Measurements from ENCODE around the gene COL25A1. TPM values are rescaled to one million over a fixed set of nuclear protein-coding genes. Genes with fewer than 3 reads are reported as not detected.
"Not testable (repeated sequence)": the region's sequence is repeated elsewhere in the genome, so short reads cannot be mapped to it uniquely, and the experiment has no call there.

The COL25A1 gene
- total RNA-seq, 4 donors from 2014 or later = 2.5 TPM; not detected in 3

DNA sequence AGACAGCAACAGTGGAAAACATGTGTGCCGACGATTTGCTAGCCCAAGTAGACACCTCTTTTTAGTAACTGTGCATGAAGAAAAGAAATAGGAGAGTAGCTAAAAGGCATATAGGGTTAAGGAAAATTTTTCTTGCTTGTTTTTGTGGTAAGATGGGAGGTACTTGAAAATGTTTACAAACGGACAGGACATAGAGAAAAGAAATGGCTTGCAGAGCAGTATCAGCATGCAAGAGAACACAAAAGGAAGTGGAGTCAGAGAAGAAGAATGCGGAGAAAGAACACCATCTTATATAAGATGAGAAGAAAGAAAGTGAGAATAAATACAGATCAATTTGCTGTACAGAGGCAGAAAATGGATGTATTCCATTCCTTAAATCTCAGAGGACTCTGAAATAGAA, 275.9 kb downstream of the COL25A1 start:
- Histone ChIP-seq H3K27ac (no peak overlapping the region), H3K9me3 (no peaks in the 10 kb centered on the region), H3K27me3 (no peaks in the 10 kb centered on the region), H3K4me3 (no peak overlapping the region), H3K4me1 (no peaks in the 10 kb centered on the region), H3K36me3 (no peaks in the 10 kb centered on the region)
- TF ChIP-seq, protein P1, sequence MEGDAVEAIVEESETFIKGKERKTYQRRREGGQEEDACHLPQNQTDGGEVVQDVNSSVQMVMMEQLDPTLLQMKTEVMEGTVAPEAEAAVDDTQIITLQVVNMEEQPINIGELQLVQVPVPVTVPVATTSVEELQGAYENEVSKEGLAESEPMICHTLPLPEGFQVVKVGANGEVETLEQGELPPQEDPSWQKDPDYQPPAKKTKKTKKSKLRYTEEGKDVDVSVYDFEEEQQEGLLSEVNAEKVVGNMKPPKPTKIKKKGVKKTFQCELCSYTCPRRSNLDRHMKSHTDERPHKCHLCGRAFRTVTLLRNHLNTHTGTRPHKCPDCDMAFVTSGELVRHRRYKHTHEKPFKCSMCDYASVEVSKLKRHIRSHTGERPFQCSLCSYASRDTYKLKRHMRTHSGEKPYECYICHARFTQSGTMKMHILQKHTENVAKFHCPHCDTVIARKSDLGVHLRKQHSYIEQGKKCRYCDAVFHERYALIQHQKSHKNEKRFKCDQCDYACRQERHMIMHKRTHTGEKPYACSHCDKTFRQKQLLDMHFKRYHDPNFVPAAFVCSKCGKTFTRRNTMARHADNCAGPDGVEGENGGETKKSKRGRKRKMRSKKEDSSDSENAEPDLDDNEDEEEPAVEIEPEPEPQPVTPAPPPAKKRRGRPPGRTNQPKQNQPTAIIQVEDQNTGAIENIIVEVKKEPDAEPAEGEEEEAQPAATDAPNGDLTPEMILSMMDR (IDR thresholded peaks at IDR 0.05) = no peak
- no peak for TF ChIP-seq POLR2A (IDR thresholded peaks at IDR 0.05)
- DNase-seq = no peak

- DNase-seq = no peak
- no peaks in the 10 kb centered on the region for H3K27me3 ChIP-seq
- H3K36me3 ChIP-seq = no peaks in the 10 kb centered on the region
- no peak overlapping the region for H3K27ac ChIP-seq
- H3K9me3 ChIP-seq = no peaks in the 10 kb centered on the region
- TF ChIP-seq, protein P1 (IDR thresholded peaks at IDR 0.05) = no peak
- no peak for TF ChIP-seq POLR2A (IDR thresholded peaks at IDR 0.05)
- H3K4me1 ChIP-seq = no peaks in the 10 kb centered on the region
- no peak overlapping the region for H3K4me3 ChIP-seq
These were observed 276.9 kb downstream of the COL25A1 start for GRCh38 chr4:109025471-109026076.

DNA sequence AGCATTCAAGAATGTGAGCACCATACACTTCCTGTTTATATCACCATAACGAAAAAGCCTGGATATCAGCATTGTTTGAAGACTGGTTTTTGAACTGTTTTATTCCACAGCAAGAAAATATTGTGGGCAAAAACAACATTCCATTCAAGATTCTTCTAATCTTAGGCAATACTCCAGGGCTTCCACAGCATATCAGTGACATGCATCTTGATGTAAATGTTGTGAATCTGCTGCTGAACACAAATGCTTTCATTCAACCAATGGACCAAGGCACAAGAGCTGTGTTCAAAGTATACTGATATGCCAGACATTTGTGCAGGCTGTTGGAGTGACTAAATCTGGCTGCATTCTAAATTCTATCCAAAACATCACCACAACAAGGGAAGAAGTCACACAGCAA, 279.5 kb downstream of the COL25A1 start:
- Histone ChIP-seq H3K4me1 (no peaks in the 10 kb centered on the region), H3K27ac (no peak overlapping the region), H3K27me3 (no peaks in the 10 kb centered on the region), H3K36me3 (no peaks in the 10 kb centered on the region), H3K9me3 (no peaks in the 10 kb centered on the region), H3K4me3 (no peak overlapping the region)
- DNase-seq = no peak
- TF ChIP-seq POLR2A (IDR thresholded peaks at IDR 0.05) = no peak
- TF ChIP-seq, protein P1 (IDR thresholded peaks at IDR 0.05) = no peak

- not testable (repeated sequence) for H3K4me1 ChIP-seq
These were observed 280.8 kb downstream of the COL25A1 start for GRCh38 chr4:109021630-109022029.

GRCh38 chr4:109020861-109021260, 281.6 kb downstream of the COL25A1 start:
- Histone ChIP-seq H3K27ac (no peak overlapping the region), H3K27me3 (no peaks in the 10 kb centered on the region), H3K36me3 (no peaks in the 10 kb centered on the region), H3K4me1 (no peaks in the 10 kb centered on the region), H3K9me3 (no peaks in the 10 kb centered on the region), H3K4me3 (no peak overlapping the region)
- no peak for DNase-seq
- no peak for TF ChIP-seq POLR2A (IDR thresholded peaks at IDR 0.05)
- TF ChIP-seq, protein P1 (IDR thresholded peaks at IDR 0.05) = no peak

More at GRCh38 chr4:109021630-109022029, 280.8 kb downstream of the COL25A1 start:
- H3K4me3 ChIP-seq, H3K27ac ChIP-seq, H3K9me3 ChIP-seq, H3K27me3 ChIP-seq, H3K36me3 ChIP-seq, DNase-seq: not testable (repeated sequence)

DNA sequence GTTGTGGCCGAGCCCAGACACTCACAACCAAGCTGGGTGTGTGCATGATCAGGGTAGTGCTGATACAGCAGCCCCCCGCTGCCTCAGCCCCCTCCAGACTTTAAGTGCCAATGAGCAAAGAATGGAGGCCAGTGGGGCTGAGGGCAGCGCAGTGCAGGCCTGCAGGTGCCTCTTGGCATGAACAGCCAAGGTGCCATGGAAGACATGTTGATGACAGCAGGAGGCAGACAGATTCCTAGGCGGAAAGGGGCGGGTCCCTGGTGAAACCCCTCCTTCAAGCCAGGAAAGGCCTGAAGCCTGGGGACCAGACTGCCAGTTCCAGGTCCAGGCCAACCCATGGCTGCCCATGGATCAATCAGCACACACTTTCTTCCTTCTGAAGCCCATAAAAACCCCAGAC, 286.3 kb downstream of the COL25A1 start:
- DNase-seq = no peak
- Histone ChIP-seq H3K27ac (no peak overlapping the region), H3K4me3 (no peak overlapping the region), H3K9me3 (no peaks in the 10 kb centered on the region), H3K36me3 (no peaks in the 10 kb centered on the region), H3K4me1 (no peaks in the 10 kb centered on the region), H3K27me3 (no peaks in the 10 kb centered on the region)
- TF ChIP-seq, protein P1 (IDR thresholded peaks at IDR 0.05) = no peak
- no peak for TF ChIP-seq POLR2A (IDR thresholded peaks at IDR 0.05)
